ENCODE measurements around the gene FBN1.

DNA sequence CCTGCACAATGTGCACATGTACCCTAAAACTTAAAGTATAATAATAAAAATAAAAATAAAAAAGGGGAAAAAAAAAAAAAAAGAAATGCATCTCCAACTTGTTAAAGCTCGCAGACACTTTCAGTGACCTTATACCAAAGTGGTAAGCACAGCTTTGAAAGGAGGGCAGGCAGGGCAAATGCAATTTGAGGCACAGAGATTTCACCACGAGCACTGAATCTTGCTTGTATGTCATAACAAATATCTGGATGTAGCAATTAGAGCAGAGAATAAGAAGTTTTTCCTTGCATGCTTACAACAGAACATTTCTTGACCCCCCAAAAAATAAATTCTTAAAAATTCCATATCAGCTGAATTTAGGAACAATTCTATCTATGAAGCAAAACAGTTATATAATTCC is 66.5 kb downstream of the FBN1 start:
- TF ChIP-seq, protein P1, sequence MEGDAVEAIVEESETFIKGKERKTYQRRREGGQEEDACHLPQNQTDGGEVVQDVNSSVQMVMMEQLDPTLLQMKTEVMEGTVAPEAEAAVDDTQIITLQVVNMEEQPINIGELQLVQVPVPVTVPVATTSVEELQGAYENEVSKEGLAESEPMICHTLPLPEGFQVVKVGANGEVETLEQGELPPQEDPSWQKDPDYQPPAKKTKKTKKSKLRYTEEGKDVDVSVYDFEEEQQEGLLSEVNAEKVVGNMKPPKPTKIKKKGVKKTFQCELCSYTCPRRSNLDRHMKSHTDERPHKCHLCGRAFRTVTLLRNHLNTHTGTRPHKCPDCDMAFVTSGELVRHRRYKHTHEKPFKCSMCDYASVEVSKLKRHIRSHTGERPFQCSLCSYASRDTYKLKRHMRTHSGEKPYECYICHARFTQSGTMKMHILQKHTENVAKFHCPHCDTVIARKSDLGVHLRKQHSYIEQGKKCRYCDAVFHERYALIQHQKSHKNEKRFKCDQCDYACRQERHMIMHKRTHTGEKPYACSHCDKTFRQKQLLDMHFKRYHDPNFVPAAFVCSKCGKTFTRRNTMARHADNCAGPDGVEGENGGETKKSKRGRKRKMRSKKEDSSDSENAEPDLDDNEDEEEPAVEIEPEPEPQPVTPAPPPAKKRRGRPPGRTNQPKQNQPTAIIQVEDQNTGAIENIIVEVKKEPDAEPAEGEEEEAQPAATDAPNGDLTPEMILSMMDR (conservative IDR thresholded peaks at IDR 0.05 in 1 of 2, IDR thresholded peaks at IDR 0.05 in 1 of 2; ENCODE audit: extremely low read depth in 1 of 2, insufficient read depth in 1 of 2, low read depth in 1 of 2, low read length in 2 of 2) = no peak
- no peak for TF ChIP-seq EZH2 (IDR thresholded peaks at IDR 0.05; ENCODE audit: borderline replicate concordance, low read length)

Data from mammary epithelial cell (primary cell).